Transverse colon (tissue), 3 donors: Measurements from ENCODE around the gene KLF18.
"Not testable (repeated sequence)": the region's sequence is repeated elsewhere in the genome, so short reads cannot be mapped to it uniquely, and the experiment has no call there.

Experiments
- CTCF ChIP-seq, 5 experiments: fragments of 200-600 bp in 3 of 5; fragments of 450-650 bp in 2 of 5; sonication (generic) in 3 of 5; IDR thresholded peaks; 1 replicate in 2 of 5; 2 replicates in 3 of 5; pipeline ENCODE4 v1.5.1; 2016 to 2017; ENCODE audit warnings: antibody characterized with exemption in 5 of 5, inconsistent platforms in 3 of 5, mild to moderate bottlenecking in 2 of 5, moderate library complexity in 1 of 5
- EP300 ChIP-seq: sonication (generic); formaldehyde crosslinking; IDR thresholded peaks from one replicate; pipeline ENCODE4 v1.6.1; 2017; ENCODE audit warnings: antibody characterized with exemption, low read depth
- POLR2A ChIP-seq: fragments of 450-650 bp; IDR thresholded peaks from one replicate; pipeline ENCODE4 v1.6.1; 2016; ENCODE audit warnings: antibody characterized with exemption, mild to moderate bottlenecking, moderate library complexity

GRCh38 chr1:44117272-44117671, 24.2 kb downstream of the KLF18 start:
- not testable (repeated sequence) for TF ChIP-seq CTCF (IDR thresholded peaks at IDR 0.05); EP300; POLR2A
